Right lobe of liver (tissue), 6 donors: Measurements from ENCODE around the gene TULP3. TPM values are rescaled to one million over a fixed set of nuclear protein-coding genes. Genes with fewer than 3 reads are reported as not detected.

ENCODE experiments used
- ATAC-seq, 4 donors: fragments of 200-7000 bp; cut with Tn5 transposase; one replicate each; pipeline ENCODE4 v1.9.1; 2020; ENCODE audit warnings: mild to moderate bottlenecking in 4 of 4, moderate library complexity in 4 of 4
- DNase-seq, 3 donors: peaks; one replicate each; pipeline ENCODE4 v3.0.0-alpha.2; 2020
- H3K27ac ChIP-seq, 3 donors: fragments of 200-600 bp; one replicate each; pipeline ENCODE4 v1.8.0; 2022
- H3K27me3 ChIP-seq, 2 donors: fragments of 200-600 bp; one replicate each; pipeline ENCODE4 v1.8.0; 2022
- H3K36me3 ChIP-seq, 4 donors: fragments of 200-600 bp; sonication (generic) in 1 of 4; one replicate each; pipeline versions ENCODE4 v1.5.1 to v1.8.0; 2017 to 2022; ENCODE audit warnings: control low read depth in 1 of 4
- H3K4me1 ChIP-seq, 4 donors: fragments of 200-600 bp; sonication (generic) in 1 of 4; one replicate each; pipeline versions ENCODE4 v1.5.1 to v1.8.0; 2017 to 2022; ENCODE audit warnings: control low read depth in 1 of 4
- H3K4me3 ChIP-seq, 3 donors: fragments of 200-600 bp; one replicate each; pipeline ENCODE4 v1.8.0; 2022
- H3K9me3 ChIP-seq, 4 donors: fragments of 200-600 bp; sonication (generic) in 1 of 4; one replicate each; pipeline versions ENCODE4 v1.5.1 to v1.8.0; 2017 to 2022; ENCODE audit warnings: control low read depth in 1 of 4
- POLR2A ChIP-seq: fragments of 450-650 bp; IDR thresholded peaks from one replicate; pipeline ENCODE4 v1.6.1; 2017; ENCODE audit warnings: antibody characterized with exemption, mild to moderate bottlenecking
- WGBS: methylation state at CpG from one replicate; pipeline ENCODE4 v1.1.6; 2018; ENCODE audit warnings: low coverage, low lambda C conversion rate; ENCODE audit not compliant: insufficient coverage; ENCODE audit errors: missing lambda C conversion rate; 5-methylcytosine and 5-hydroxymethylcytosine counted together
- intact Hi-C, 2 donors: fragments of 100-400 bp; cut with DNase I; formaldehyde crosslinking; loops; one replicate each; pipeline versions ENCODE4 v1.11.2 to v1.14.1; 2022
- total RNA-seq, 6 experiments: library from RNA; depleted of rRNA in 2 of 6; stranded (reverse); fragments of >200 nt in 2 of 6; fragmentation: NEBNext Ultra II Directional in 3 of 6; extraction: Animal tissue kit (Norgen Biotek cat#: 25700) in 3 of 6; gene quantifications; one replicate each; pipeline versions ENCODE4 v1.1.0 to v1.2.4, GENCODE V29; 2016 to 2023
- TF ChIP-seq, protein P1 (sequence below), 4 donors: fragments of 200-600 bp in 3 of 4; fragments of 450-650 bp in 1 of 4; IDR thresholded peaks; one replicate each; pipeline versions ENCODE4 v1.5.1 to v1.8.0; 2016 to 2022; ENCODE audit warnings: antibody characterized with exemption in 4 of 4, mild to moderate bottlenecking in 2 of 4
- donor health status: DM: no; HTN: yes; CAD: no.
- donor health status: DM: no; HTN: no; CAD: no.
- donor health status: DM: no; HTN: no; CAD: no.
- donor health status: DM: no; HTN: yes; CAD: no.
- donor health status: DM: no; HTN: yes; CAD: no.

Gene TULP3
- total RNA-seq, 6 experiments from 2014 or later, result 2.4 to 12.6 (median 5.4) TPM

DNA sequence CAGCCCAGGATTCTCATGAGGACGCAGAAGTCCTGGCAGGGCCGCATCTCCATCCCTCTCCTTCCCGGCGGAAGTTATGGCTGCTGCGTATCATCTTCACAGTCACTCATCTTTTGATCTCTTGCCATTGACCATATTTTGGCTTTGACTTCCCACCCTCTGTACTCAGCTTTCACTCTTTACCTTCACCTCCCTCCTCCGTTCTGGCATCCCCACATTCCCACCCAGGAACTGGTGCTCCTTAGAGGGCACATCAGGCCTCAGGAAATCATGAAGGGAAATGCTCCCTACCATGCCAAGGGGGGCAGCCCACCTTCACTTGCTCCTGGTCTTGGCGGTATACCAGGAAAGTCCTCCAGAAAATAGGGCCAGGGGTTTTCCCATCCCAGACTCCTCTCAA is 35.1 kb upstream of the TULP3 start:
- intact Hi-C loops, result loop anchor here in 1 of 2 donors (10.0 kb wide), 1 partner anchor 89 kb away; no protein-coding TSS in a partner anchor
- H3K9me3 ChIP-seq, result no peaks in the 10 kb centered on the region
- H3K4me3 ChIP-seq, result no peak overlapping the region
- H3K27me3 ChIP-seq, result no peaks in the 10 kb centered on the region
- no peak for ATAC-seq
- WGBS, result 78% methylated on average over 5 of the region's 7 CpGs
- DNase-seq, result no peak
- H3K27ac ChIP-seq, result no peak overlapping the region
- TF ChIP-seq, protein P1, sequence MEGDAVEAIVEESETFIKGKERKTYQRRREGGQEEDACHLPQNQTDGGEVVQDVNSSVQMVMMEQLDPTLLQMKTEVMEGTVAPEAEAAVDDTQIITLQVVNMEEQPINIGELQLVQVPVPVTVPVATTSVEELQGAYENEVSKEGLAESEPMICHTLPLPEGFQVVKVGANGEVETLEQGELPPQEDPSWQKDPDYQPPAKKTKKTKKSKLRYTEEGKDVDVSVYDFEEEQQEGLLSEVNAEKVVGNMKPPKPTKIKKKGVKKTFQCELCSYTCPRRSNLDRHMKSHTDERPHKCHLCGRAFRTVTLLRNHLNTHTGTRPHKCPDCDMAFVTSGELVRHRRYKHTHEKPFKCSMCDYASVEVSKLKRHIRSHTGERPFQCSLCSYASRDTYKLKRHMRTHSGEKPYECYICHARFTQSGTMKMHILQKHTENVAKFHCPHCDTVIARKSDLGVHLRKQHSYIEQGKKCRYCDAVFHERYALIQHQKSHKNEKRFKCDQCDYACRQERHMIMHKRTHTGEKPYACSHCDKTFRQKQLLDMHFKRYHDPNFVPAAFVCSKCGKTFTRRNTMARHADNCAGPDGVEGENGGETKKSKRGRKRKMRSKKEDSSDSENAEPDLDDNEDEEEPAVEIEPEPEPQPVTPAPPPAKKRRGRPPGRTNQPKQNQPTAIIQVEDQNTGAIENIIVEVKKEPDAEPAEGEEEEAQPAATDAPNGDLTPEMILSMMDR (IDR thresholded peaks at IDR 0.05), result no peak
- TF ChIP-seq POLR2A, result no peak
- H3K4me1 ChIP-seq, result no peaks in the 10 kb centered on the region
- no peaks in the 10 kb centered on the region for H3K36me3 ChIP-seq

DNA sequence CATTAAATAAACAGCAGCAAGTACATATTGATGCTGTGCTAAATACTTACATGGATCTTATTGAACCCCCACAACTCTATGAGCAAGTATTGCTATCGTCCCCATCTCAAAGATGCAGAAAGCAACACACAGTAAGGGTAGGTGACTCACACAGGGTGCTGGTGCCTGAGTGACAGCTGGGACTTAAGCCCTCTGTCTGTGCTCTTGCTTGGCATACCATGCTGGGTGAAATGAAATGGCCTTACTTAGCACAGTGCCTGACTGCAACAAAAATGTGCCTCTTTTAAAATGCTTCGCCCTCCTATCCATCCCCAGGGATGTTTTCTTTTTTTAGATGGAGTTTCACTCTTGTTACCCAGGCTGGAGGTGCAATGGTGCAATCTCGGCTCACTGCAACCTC is 34.6 kb upstream of the TULP3 start:
- no peaks in the 10 kb centered on the region for H3K27me3 ChIP-seq
- intact Hi-C loops, result loop anchor here in 1 of 2 donors (10.0 kb wide), 1 partner anchor 89 kb away; no protein-coding TSS in a partner anchor
- WGBS, result 94% methylated on average over 2 of the region's 3 CpGs
- DNase-seq (no peak), ATAC-seq (no peak)
- no peaks in the 10 kb centered on the region for H3K36me3 ChIP-seq
- no peaks in the 10 kb centered on the region for H3K9me3 ChIP-seq
- H3K27ac ChIP-seq, result no peak overlapping the region
- H3K4me1 ChIP-seq, result no peaks in the 10 kb centered on the region
- no peak overlapping the region for H3K4me3 ChIP-seq
- TF ChIP-seq POLR2A, result no peak
- TF ChIP-seq, protein P1 (IDR thresholded peaks at IDR 0.05), result no peak

DNA sequence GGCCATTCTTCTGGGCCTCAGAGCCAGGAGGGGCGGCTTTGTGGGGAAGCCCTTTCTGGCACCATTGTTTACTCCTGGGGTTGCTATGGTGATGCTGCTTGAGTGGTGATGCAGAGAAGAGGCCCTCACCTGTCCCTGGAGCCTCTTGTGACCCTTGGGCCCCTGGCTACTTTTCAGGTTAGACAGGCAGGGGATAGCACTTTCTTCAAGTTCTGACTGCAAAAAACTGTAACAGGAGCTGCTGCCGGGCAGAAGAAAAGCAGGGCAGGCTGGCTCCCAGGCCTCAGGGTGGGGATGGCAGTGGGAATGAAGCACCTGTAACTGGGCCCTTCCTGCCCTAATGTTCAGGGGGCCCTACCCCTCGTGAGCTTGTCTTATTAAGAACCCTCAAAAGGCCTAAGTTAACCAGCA is 33.7 kb upstream of the TULP3 start, which contains the start of gene TEX52:
TEX52 (minus strand) TSS at position 19 of the 411 bp plus-strand sequence; CDS start at position 6, 13 bp downstream.
- H3K36me3 ChIP-seq, result no peaks in the 10 kb centered on the region
- no peaks in the 10 kb centered on the region for H3K9me3 ChIP-seq
- no peak within 1 kb of the TSS for H3K4me3 ChIP-seq
- no peak within 1 kb of the TSS for H3K27ac ChIP-seq
- no peak for ATAC-seq
- intact Hi-C loops, result loop anchor here in 1 of 2 donors (10.0 kb wide), 1 partner anchor 88 kb away; no protein-coding TSS in a partner anchor
- H3K4me1 ChIP-seq, result no peaks in the 10 kb centered on the region
- 100% methylated on average over 1 of the region's 3 CpGs for WGBS
- DNase-seq, result no peak
- no peaks in the 10 kb centered on the region for H3K27me3 ChIP-seq
- TF ChIP-seq, protein P1 (IDR thresholded peaks at IDR 0.05), result no peak
- no peak for TF ChIP-seq POLR2A

DNA sequence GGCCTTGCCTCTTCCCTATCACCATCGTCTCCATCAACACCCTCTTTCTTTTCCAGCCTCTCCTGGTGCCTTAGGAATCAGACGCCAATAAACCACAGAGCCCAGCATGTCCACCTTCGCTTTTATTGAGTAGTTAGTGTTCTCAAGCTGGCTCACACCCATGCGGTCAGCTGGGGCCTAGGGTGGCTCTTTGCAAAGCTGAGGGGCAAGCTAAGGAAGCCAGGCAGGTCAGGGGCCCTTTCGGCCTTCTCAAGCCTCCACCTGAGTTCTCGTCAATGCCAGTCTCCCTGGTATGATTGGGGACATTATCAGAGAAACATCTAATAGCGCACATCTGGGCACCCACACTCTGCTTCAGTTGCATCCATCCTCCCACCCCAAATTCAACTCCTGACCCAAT is 33.1 kb upstream of the TULP3 start:
- no peaks in the 10 kb centered on the region for H3K27me3 ChIP-seq
- 93% methylated on average over 5 of the region's 7 CpGs for WGBS
- DNase-seq, result no peak
- H3K9me3 ChIP-seq, result no peaks in the 10 kb centered on the region
- no peak overlapping the region for H3K27ac ChIP-seq
- no peak for TF ChIP-seq POLR2A
- TF ChIP-seq, protein P1 (IDR thresholded peaks at IDR 0.05), result no peak
- H3K4me3 ChIP-seq, result no peak overlapping the region
- no peaks in the 10 kb centered on the region for H3K4me1 ChIP-seq
- intact Hi-C loops, result loop anchor here in 1 of 2 donors (10.0 kb wide), 1 partner anchor 87 kb away; no protein-coding TSS in a partner anchor
- H3K36me3 ChIP-seq, result no peaks in the 10 kb centered on the region
- no peak for ATAC-seq
